Kidney epithelial cell (primary cell): ENCODE measurements around the gene PHLDB3. TPM values are rescaled to one million over a fixed set of nuclear protein-coding genes. Genes with fewer than 3 reads are reported as not detected.
A peak's percentile ranks its signal among the peaks of the same experiment; 100 is the strongest.

Source experiments
- DNase-seq: peaks from one replicate; pipeline ENCODE4 v3.0.0-alpha.2; 2010; ENCODE audit warnings: low read depth
- H3K27me3 ChIP-seq: 2 replicates; pipeline ENCODE4 v1.6.0; 2011; ENCODE audit warnings: low read length; ENCODE audit not compliant: control insufficient read depth, insufficient read depth
- H3K36me3 ChIP-seq: 2 replicates; pipeline ENCODE4 v1.5.1; 2011; ENCODE audit warnings: low read length; ENCODE audit not compliant: control insufficient read depth, insufficient read depth
- H3K4me3 ChIP-seq: 2 replicates; pipeline ENCODE4 v1.5.1; 2011; ENCODE audit warnings: low read depth, mild to moderate bottlenecking, control low read depth, low read length
- total RNA-seq: library from RNA; depleted of rRNA; stranded (reverse); fragments of >200 nt; gene quantifications from 2 replicates; pipeline ENCODE4 v1.2.3, GENCODE V29; 2015
- TF ChIP-seq, protein P1 (sequence below): IDR thresholded peaks from 2 replicates; pipeline ENCODE4 v1.5.1; 2011; ENCODE audit warnings: mild to moderate bottlenecking, moderate library complexity, low read length, control low read depth, inconsistent platforms; ENCODE audit not compliant: insufficient read depth, poor library complexity, severe bottlenecking

Gene PHLDB3
- total RNA-seq, 1 donor from 2014 or later: 15.8 TPM

DNA sequence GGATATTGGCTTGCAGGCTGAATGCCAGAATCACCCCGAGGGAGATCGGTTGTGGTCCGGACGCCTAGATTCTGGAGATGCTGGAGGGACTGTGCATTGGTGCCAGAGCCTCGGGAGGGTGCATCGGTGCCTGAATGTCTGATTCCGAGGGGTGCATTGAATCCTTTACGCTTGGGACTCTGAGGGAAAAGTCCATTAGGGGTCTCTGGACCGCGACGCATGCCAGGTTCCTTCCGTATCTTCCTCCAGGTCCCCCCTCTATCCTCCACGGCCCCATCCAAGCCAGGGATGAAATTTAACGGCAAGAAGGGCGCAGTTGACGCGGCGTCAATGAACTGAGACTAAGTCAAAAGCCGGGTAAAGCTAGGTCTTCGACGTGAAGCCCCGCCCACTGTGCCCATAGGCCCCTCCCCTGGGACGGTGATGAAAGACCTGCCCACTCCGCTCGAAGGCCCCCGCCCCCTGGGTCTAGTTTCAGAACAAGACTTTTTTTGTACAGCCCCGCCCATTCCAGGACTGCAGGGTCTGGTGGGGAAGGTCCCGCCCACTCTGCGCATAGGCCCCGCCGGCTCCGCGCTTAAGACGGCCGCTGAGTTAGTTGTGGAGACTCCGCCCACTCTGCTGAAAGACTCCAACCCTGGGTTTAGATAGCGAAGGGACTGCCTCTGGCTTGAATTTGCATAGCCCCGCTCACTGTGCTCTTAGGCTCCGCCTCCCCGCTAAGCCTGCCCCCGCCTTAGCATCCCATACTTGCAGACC lies 29.2 kb upstream of the PHLDB3 start:
- TF ChIP-seq, protein P1, sequence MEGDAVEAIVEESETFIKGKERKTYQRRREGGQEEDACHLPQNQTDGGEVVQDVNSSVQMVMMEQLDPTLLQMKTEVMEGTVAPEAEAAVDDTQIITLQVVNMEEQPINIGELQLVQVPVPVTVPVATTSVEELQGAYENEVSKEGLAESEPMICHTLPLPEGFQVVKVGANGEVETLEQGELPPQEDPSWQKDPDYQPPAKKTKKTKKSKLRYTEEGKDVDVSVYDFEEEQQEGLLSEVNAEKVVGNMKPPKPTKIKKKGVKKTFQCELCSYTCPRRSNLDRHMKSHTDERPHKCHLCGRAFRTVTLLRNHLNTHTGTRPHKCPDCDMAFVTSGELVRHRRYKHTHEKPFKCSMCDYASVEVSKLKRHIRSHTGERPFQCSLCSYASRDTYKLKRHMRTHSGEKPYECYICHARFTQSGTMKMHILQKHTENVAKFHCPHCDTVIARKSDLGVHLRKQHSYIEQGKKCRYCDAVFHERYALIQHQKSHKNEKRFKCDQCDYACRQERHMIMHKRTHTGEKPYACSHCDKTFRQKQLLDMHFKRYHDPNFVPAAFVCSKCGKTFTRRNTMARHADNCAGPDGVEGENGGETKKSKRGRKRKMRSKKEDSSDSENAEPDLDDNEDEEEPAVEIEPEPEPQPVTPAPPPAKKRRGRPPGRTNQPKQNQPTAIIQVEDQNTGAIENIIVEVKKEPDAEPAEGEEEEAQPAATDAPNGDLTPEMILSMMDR: no peak
- Histone ChIP-seq H3K36me3 (no peaks in the 10 kb centered on the region), H3K27me3 (no peaks in the 10 kb centered on the region), H3K4me3 (peak overlapping the region; percentile 54)
- peak; percentile 100 for DNase-seq

DNA sequence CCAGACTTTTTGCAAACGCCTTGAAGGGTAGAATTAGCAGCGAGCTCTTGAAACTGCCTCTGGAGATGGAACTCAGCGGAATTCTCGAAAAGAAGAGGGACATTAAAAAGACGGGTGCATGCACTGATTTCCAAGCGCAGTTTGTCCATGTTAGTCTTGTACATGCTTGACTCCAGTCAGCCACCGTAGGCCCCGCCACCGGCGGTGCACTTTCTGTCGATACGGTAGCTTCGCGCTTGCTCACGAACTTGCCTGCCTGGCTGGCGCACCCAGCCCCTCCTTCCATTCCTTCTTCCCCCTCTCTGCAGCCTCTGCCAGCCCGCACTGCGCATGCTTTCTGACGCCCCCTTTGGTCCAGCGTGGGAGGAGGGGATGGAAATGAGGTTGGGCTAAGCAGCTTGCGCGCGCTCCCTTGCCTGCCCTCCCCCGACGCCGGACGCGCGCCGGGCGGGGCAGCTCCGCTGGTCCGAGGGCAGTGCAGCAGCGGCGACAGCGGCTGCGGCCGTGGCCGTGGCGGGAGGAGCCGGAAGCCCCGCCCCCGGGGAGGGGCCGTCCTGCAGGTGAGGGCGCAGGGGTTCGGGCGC lies 28.5 kb upstream of the PHLDB3 start, which contains the start of gene ZNF575:
Gene ZNF575 (plus strand): TSS at position 227 of the 584 bp plus-strand sequence. CDS start 1,235 bp downstream, outside the sequence.
- TF ChIP-seq, protein P1: no peak
- DNase-seq: peak; percentile 74
- no peaks in the 10 kb centered on the region for H3K27me3 ChIP-seq
- H3K4me3 ChIP-seq: peak within 1 kb of the TSS; percentile 54
- no peaks in the 10 kb centered on the region for H3K36me3 ChIP-seq

DNA sequence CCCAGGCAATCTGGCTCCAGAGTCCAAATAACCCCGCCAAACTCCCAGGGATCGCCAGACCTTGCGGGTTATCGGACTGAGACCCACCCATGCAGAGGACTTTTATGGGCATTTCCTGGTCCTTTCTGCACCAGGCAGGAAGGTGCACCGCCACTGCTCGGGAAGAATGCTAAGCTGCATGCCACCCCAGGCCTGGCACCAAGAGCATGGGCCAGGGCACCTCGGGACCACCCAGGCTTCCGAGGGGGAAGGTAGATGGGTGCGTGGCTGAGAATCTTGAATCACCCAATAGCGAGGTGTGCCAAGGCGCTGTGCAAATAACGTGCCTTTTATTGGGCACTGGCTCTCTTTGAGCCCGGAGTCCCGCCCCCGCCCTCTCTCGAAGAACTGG lies 28.0 kb upstream of the PHLDB3 start:
- H3K27me3 ChIP-seq: no peaks in the 10 kb centered on the region
- H3K4me3 ChIP-seq: peak overlapping the region; percentile 54
- TF ChIP-seq, protein P1: no peak
- no peak for DNase-seq
- no peaks in the 10 kb centered on the region for H3K36me3 ChIP-seq

DNA sequence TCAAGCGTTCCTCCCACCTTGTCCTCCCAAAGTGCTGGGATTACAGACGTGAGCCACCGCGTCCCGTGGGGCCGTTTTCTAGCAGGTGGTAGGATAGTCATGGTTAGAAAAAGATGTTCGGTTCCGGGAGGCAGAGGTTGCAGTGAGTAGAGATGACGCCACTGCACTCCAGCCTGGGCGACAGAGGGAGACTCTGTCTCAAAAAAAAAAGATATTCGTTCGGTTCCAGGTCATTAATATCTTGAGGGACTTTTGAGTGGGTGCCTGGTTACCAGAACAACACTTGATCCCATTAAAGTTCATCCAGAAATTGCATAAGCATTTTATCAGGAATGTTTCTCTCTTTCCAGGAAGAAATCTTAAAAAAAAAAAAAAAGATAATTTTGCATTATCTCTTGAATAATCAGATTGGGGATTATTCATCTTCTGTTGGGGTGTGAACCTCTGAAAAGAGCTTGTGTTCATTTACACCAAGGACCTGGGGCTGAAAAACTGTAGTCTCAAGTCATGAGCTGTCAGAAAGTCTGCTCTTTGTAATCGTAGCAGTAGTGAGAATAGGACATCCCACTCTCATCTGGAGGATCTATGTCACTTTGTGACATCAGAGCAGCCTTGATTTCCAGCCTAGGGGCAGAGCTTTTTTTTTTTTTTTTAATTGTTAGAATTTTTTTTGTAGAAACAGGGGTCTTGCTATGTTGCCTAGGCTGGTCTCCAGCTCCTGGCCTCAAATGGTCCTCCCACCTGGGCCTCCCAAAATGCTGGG lies 23.5 kb upstream of the PHLDB3 start:
- H3K27me3 ChIP-seq: no peaks in the 10 kb centered on the region
- DNase-seq: no peak
- TF ChIP-seq, protein P1: peak; percentile 11
- H3K36me3 ChIP-seq: no peaks in the 10 kb centered on the region
- H3K4me3 ChIP-seq: no peak overlapping the region

DNA sequence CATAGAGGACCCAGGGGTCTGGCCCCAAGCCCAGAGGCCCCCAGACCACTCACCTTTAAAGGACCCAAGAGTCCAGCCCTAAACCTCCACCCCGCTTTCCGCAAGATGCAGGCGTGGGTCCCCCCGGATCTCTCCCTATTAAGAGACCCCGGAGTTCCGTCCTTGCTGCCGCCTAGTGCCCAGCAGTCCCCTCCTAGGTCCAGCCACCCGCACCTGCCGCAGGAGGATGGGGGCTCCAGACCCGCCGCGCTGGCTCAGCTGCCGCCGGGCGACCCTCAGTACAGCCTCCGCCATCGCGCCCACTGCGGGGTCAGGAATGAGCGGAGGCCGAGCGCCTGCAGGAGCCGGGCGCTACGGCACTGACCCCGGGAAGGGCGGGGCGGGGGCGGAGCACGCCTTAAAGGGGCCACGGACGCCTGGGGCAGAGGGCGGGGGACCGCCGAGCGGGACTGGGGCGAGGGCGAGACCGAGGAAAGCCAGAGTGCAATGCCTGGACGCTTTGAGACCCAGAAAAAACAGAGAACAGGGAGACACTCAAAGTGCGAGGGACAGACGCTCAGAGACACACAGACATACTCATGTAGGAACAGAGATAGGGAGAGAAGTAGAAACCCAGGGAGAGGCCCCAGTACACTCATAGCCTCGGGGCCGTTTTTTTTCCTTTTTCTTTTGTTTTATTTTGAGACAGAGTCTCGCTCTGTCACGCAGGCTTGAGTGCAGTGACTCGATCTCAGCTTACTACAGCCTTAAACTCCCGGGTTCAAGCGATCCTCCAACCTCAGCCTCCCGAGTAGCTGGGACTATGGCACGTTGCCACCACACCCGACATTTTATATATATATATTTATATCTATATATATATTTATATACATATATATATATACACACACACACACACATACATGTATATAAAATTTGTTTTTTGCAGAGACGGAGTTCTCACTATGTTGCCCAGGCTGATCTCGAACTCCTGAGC lies 22.6 kb upstream of the PHLDB3 start, which contains the start of gene ETHE1:
Gene ETHE1 (minus strand): TSS at position 318 of the 976 bp plus-strand sequence. CDS start 24 bp downstream, at position 294.
- H3K4me3 ChIP-seq: peak within 1 kb of the TSS; percentile 91
- TF ChIP-seq, protein P1: no peak
- no peaks in the 10 kb centered on the region for H3K36me3 ChIP-seq
- H3K27me3 ChIP-seq: no peaks in the 10 kb centered on the region
- no peak for DNase-seq
